NCI-H748 (cell line): ENCODE data around the gene MYL3.

Source experiments
- DNase-seq: peaks from one replicate; lab custom pipeline; 2025; ENCODE audit not compliant: unreplicated experiment; lab: John Stamatoyannopoulos, UW

Gene MYL3

DNA sequence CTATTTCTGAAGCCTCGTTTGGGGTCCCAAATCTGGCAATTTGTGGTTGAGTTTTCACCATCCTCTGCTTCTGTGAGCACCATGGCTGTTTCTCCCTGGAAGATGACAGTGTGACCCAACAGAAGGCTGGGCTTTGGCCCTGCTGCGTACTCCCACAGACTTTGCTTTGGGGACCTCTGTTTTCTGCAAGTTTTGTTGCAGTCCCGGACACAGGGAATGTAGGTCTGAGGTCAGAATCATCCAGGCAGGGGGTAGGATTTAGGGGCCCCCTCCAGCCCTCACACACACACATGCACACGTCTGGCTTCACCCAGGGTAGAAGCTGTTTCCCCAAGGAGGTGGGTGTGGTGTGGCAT is 20.6 kb upstream of the MYL3 start:
- no peak for DNase-seq

DNA sequence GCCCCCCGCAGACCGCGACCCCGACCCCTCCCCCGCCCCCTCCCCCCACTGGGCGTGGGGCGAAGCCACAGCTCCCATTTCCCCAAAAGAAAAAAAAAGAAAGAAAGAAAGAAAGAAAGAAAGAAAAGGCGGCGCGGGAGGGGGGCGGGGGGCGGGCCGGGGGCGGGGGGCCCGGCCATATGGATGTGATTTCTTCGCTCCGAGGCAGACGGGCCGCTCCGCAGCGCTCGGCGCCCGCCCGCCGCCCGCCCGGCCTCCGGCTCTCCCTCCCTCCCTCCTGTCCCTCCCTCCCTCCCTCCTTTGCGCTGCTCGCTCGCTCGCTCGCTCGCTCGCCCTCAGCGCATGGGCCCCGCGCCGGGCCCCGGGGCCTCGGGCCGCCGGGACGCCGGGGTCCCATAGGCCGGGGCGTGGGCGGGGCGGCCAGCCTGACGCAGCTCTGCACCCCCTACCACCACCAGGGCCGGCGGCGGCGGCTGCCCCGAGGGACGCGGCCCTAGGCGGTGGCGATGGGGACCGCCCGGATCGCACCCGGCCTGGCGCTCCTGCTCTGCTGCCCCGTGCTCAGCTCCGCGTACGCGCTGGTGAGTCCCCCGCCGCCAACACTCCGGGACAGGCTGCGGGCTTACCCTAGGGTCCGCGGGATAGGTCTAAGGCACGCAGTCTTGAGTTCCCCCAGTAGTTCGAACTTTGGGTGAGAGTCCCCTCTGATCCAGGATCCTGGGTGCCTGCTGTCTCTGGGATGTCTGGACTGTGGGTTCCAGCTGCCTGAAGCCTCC is 20.0 kb upstream of the MYL3 start:
- DNase-seq = peak; percentile 33

DNA sequence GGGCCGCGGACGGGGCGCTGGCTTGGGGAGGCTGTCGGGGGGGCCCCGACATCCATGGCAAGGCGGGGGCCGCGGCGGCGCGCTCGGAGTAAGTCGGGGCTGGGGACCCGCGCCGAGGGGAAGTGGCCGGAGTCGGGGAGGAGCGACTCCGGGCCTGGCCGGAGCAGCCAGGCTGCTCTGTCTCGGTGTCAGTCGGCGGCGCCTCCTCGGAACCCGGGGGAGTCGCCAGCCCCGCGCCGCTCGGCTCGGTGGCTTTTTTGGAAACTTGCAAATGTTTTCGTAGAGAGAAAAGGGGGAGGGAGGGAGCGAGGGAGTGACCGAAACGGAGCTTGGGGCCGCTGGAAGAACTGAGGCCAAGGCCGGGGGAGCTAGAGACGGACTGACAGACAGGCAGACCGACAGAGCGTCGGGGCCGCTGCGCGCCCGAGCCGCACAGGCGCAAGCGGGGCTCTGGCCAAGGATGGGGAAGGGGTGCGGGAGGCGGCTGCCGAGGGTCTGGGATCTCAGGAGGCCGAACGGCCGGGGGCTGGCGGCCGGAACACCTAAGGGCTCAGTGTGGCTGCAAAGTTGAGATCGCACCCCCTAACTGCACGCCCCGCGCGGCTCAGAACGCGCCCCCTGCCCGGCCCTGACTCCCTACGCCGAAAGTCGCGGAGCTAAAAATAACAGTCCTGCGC is 19.3 kb upstream of the MYL3 start:
- peak; percentile 41 for DNase-seq

DNA sequence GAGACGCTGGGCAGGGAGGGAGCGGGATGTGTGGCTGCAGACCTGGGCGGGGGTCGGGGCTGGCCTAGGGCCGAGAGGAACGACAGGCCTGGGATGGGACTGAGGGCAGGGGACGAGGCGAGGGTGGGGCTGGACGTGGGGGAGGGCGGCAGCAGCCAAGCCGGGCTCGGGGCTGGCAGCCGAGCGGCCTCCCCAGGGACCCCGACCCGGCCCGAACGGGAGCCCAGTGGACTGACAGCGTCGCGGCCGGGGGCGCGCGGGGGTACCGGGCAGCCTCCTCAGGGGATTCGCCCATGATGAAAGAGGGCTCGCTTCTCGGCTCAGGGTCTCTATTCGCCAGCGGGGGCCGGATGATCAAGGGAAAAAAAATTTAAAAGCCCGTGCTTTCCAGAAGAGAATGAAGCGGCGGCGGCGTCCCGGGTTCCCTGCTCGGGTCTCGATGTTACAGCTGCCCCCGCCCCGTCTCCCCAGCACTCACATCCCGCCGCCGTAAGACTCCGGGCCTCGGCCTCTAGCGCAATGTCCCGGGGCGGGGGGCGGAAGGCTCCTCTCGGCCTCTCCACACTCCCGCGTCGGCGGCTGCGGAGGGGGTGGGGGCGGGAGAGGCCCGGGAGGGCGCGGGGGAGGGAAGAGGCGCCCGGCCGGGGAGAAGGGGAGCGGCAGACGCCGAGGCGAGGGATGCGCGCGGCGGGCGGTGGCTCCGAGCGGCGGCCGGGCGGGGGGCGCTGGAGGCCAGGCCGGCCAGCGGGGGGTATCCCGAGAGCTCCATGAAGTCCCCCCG is 18.5 kb upstream of the MYL3 start:
- peak; percentile 26 for DNase-seq

DNA sequence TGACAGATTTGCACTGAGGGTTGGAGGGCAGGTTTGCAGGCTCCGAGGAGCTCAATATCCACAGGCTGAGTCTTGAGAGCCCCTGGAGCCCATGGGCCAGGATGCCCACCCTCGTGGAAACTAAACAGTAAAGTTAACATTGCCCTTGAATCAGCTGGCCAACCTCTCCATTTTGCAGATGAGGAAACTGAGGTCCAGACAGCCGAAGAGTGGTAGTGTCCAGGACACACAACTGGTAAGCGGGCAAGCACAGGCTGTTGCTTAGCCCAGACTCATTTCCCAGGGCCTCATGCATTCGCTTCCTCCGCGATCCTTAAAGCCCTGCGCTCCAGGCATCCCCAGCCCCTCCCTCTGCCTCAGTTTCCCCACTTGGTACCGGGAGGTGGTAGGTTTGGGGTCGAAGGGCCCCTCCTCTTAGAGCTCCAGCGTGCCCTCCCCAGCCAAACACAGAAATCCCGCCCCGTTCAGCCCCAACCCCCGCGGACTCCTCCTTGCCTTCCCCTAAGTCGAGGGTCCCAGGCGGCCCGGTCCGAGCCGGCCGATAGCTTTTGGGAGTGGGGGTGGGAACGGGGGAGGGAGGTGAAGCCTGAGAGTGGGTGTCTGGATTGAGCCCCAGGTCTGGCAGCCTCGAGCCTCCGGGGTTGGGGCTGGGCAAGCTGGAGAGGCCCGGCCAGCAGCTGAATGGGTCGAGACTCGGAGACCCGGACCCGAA is 17.8 kb upstream of the MYL3 start:
- DNase-seq = no peak

DNA sequence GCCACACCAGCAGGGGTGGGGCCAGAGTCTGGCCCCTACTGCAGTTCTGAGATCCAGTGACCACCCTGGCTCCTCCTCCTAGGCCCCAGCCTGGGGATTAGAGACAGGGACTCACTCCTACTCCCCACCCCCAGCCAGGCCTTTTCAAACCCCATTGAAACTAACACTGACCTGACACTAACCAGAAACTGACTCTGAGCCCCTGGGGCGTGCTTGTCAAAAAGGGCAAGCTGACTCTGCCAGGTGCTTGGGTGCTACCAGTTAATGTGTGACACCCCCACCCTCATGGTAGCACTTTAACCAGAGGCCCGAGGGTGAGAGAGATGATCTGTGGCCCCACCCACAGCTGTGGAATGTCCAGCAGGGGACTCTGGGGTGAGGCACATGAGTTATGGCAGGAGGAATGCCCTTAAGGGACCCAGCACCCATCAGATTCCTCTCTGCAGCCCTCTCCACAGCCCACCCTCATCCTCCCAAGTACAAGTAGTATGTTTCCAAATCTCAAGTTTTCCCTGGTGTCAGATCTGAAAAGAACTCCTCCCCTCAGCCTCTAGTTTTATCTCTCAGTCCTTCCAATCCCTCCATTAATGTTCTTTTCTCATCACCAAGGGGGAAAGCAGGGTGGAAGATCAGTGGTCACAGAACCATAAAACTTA is 15.7 kb upstream of the MYL3 start:
- DNase-seq = no peak

DNA sequence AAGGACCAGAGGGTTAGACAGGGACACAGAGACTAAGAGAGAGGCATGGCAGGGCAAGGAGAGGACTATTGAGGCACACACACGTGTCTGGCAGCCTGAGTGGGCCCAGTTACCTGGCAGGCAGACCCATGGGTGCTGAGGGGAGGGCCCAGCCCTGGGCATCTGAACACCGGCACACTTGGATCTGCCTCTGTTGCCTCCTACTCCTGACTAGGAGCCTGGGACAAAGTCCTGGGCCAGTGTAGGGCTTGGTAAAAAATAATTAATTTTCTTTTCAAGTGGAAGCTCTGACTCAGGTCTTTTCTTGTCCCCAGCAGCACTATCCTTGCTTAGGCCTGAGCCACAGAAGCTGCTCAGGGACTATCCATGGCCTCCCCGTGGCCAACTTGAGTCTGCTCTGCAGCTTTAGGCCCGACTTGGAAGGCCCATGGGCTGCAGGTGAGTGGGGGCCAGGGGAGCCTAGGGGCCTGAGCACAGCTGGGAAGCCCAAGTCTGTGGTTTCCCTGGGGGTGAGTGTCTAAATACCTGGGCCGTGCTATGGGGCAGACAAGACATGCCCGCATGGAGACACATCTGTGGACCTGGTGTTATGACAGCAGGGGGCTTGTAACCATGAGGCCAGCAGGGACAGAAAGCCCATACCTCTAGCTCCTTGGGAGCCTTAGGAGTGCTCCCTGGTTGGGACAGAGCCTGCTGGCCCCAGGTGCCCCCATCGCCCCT is 14.3 kb upstream of the MYL3 start, which contains the start of gene PTH1R:
PTH1R (plus strand) TSS at position 316 of the 720 bp plus-strand sequence. CDS start 5,839 bp downstream, outside the sequence.
- DNase-seq = no peak

DNA sequence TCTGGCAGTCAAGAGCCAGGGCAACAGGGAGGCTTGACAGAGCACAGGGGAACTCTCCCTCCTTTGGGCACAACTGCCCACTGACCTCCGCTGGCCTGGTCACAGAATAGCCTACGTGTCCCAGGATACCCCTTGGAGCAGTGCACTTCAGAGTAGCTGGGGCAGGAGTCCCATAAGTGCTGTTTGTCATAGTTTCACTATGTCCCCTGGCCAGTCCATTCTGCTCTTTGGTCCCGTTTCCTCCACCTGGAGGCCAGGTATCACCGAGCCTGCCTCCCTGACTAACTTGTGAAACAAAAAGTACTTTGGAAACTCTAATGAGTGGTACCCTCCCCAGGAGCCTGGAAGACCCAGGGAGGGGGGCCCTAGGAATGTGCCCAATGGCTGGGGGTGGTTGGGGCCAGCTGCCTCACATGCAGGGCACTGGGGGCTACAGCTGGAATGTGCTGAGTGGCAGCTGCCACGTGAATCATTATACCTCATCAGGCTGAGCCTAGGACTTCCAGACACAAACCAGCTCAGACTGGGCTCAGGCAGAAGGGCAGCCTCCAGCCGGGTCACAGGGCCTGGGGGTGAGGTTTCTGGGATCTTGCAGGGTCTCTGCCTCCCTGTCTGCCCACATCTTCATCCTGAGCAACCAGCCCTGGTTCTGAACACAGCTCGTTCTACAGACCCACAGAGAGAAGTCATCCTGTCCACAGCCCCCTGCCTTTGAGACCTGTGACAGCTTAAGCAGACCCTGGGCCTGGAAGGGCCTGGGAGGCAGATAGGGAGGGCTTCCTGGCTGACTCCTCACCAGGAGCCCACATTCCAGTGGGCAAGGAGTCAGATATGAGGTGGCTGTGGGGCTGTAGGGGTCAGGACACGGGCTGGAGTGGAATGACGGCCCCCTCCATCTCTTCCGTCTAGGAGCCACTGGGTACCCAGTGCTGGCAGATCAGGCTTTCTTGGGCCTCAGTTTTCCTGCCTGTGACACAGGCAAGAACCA is 13.4 kb upstream of the MYL3 start:
- DNase-seq = no peak

DNA sequence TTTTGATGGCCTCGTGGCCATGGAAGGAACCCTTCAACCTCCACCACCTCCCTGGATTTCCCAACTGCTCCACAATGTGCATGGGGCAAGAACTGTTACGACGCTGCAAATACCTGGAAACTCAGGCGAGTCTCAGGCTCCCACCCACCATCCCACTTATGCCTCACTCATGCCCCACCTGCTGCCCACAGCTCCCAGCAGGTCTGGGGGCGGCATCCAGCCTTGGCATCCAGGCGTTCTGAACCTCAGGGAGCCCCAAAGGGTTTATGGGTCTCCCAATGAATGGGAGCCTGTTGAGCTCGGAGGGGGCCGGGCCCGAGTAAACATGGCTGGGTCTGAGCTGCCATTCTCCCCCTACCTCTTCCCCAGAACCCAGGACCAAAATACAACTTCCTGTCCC is 12.3 kb upstream of the MYL3 start:
- DNase-seq = no peak

DNA sequence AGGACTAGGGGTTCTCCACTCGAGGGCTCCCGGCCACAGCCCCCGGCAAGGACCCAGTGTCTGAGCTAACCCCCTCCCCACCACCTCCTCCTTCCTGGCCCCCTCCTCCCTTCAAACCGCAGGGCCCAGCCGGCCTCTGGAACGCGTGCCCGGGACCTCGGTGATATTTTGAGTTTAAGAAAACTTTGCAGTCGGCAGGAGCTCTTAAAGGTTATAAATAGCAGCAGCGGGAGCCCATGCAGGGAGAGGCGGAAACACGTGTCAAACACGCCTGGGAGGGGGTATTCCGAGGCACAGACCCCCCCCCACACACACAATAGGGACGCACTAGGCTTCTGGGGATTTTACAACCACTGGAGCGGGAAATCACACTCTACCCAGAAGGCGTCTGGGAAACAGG is 11.2 kb upstream of the MYL3 start:
- DNase-seq = no peak

DNA sequence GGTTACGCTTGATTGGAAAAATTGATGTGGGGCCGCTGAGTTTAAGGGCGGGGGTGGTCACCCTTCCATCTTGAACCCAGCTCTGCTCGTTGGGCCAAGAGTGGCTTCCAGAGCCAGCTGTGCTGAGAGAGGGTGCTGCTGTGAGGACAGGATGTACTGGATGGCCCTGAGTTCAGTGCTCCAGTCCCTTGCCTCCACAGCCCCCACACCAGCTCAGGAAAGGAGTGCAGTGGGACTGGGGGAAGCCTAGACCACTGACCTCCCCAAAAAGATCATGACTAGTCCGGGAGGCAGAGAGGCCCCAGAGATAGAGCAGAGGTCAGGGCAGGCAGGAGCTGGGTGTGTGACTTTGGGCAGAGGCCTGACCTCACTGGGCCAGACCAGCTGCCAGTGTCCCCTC is 10.3 kb upstream of the MYL3 start:
- DNase-seq = no peak

DNA sequence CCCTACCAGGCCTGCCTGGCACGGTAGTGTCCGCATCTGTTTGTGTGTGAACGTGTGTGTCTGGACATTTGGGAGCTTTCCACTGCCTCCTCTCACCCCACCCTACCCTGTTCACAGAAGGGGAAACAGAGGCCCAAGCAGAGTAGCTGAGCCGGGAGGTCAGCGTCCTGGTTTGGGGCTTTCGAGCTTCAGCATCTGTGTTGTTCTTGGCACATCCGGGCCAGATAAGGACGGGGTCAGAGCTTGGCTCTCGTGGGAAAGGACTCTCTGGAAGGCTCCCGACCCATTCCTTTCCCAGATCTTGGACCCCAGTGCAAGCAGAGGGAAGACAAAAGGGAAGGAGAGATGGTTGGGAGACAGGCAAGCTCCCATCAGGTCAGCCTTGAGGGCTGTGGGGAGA is 8.0 kb upstream of the MYL3 start:
- DNase-seq = no peak

DNA sequence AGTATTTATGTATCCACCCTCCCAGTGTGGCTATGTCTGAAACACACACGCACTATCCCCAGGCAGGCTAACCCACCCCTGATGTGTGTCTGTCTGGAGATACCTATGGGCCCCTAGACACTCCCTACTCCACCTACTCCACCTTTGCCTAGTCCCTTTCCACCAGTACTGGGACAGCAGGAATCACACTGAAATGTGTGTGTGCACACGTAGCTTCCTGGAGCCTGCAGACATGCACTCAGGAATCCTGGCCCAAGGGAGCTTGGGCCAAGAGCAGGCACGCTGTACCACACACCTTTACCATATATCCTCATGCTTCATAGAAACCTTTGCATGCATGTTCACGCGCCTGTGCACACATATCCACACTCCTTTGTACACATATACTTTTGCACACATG is 7.4 kb upstream of the MYL3 start:
- DNase-seq = no peak

DNA sequence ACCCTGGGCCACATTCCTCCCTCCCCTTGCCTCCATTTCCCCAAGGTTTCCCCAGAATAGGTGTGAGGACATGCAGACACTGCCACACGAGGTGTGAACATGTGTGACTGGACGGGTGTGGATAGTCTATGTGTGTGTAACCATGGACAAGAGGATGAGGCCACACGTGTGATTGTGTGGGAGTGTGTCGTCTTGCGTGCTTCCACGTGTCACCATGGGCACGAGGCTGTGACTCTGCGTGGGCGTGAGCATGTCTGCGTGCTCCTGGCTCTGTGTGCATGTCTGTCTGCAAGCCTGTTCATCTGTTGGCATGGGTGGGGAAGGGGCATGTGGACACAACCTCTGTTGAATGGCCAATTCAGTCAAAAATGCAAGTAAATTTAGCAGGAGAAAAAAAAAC is 6.2 kb upstream of the MYL3 start:
- DNase-seq = no peak

DNA sequence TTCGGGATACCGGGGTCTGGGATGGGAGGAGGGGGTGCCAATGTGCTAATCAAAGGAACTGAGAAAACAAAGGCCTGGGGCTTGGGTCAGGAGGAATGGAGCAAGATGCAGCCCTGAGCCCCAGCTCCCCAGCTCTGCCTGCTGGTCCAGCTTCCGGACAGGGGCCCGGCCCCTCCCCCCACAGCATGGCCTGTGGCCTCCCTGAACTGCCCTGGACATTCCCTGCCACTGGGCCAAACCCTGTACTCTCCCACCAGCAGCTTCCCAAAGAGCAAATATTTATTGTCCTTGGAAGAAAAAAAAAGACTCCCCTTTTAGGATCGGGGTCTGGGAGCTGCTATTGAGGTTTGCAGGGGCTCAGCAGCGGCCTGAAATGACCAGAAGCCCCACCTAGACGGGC is 5.7 kb upstream of the MYL3 start:
- DNase-seq = no peak

DNA sequence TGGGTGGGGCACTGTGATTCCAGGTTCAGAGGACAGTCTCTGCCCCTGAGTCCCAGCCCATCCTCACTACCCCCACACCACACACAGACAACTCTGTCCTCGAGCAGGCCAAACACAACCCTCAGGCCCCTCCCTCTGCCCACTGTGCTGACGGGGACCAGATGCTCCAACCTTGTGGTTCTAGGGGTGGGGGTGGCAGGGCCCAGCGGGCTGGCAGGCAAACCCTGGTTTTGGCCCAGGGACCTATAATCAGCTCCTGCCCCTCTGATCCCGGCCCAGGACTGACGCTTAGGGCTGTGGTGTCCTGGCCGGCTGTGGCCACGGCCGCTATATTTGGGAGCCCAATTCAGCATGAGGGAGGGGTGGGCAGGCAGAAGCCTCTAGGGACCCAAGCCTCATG is 5.0 kb upstream of the MYL3 start:
- DNase-seq = no peak

DNA sequence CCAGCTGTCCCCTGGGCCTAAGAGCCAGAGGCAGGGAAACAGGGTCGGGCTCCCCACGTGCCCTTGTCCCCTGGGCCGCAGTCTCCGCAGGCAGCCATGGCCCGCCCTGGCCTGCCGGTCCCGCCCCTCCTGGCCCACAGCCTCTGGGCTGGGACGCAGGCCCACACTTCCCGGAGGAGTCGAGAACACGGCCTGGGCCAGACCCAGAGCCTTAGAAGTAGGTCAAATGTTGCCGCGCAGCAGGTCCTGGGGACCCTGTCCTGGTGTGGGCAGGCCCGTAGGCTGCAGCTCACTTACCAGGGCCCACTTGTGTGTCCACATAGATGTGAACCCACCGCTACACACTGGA is 4.3 kb upstream of the MYL3 start:
- no peak for DNase-seq

DNA sequence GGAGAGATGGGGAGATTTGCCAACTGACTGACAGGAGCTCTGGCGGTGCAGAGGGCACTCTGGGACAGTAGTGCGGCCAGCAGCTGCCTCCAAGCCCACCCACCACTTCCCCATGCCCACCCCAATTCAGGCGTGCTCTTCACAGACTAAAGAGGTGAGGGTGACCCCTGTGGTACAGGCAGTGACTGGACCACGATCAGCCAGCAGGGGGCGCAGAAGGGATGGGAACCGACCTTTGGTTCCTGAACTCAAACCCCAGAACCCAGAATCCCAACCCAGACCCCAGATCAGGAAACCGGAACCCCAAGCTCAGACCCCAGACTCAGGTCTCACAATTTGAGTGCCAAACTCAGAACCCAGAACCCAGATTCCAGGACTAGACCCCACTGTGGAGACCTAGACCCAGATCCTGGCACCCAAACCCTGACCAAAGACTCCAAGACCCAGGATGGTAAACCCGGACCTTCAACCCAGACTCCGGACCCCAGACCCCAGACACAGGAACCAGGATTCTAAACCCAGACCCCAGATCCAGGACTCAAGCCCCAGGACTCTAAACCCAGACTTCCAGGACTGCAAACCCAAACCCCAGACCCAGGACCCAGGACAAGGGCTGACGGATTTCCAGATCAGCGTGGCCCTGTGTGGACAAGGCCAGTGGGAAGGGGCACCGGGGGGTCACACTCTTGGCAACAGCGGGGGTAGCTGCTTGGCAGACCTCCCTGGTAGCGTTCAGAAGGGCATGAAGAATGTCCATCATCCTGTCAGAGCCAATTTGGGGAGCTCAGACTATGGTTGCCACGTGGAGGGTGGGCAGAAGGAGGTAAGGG is 3.7 kb upstream of the MYL3 start:
- peak; percentile 33 for DNase-seq
